MCF 10A (cell line): ENCODE measurements around the gene OR4D6. TPM values are rescaled to one million over a fixed set of nuclear protein-coding genes. Genes with fewer than 3 reads are reported as not detected.

Source experiments
- BruUV-seq: library from RNA; stranded (reverse); fragments of 400-500 nt; replicated peaks from 2 replicates; lab custom pipeline; 2021; lab: Mats Ljungman, UMichigan
- CTCF ChIA-PET: fragments of 300-600 bp; sonication (Branson Sonifier 250); formaldehyde crosslinking; extraction: SDS; loops from one replicate; lab custom pipeline; 2021; ENCODE audit warnings: antibody characterized with exemption, inconsistent platforms; lab: Yijun Ruan, JAX
- POLR2A ChIA-PET: fragments of 300-600, 350-650 bp; sonication (Branson Sonifier 250); formaldehyde crosslinking; extraction: SDS; loops from one replicate; lab custom pipeline; 2020; ENCODE audit warnings: antibody characterized with exemption, inconsistent platforms; lab: Yijun Ruan, JAX
- DNase-seq: peaks from one replicate; pipeline ENCODE4 v3.0.0-alpha.2; 2018; ENCODE audit not compliant: unreplicated experiment
- H3K27ac Mint-ChIP-seq: one replicate; pipeline ENCODE4 v1.8.0; 2022; ENCODE audit warnings: mild to moderate bottlenecking, low read depth, mixed read lengths; ENCODE audit not compliant: unreplicated experiment
- H3K27me3 Mint-ChIP-seq: one replicate; pipeline ENCODE4 v1.8.0; 2022; ENCODE audit warnings: mixed read lengths; ENCODE audit not compliant: insufficient read depth, unreplicated experiment
- H3K36me3 Mint-ChIP-seq: one replicate; pipeline ENCODE4 v1.8.0; 2022; ENCODE audit warnings: mild to moderate bottlenecking, moderate library complexity, mixed read lengths; ENCODE audit not compliant: insufficient read depth, unreplicated experiment
- H3K4me1 Mint-ChIP-seq: one replicate; pipeline ENCODE4 v1.8.0; 2022; ENCODE audit warnings: mixed read lengths; ENCODE audit not compliant: insufficient read depth, unreplicated experiment
- H3K4me3 Mint-ChIP-seq: one replicate; pipeline ENCODE4 v1.8.0; 2022; ENCODE audit warnings: mild to moderate bottlenecking, moderate library complexity, mixed read lengths; ENCODE audit not compliant: unreplicated experiment
- H3K9me3 Mint-ChIP-seq: one replicate; pipeline ENCODE4 v1.8.0; 2022; ENCODE audit warnings: mixed read lengths; ENCODE audit not compliant: unreplicated experiment
- intact Hi-C: fragments of 100-400 bp; cut with micrococcal nuclease; formaldehyde crosslinking; loops from 2 replicates; pipeline ENCODE4 v1.14.1; 2022
- total RNA-seq: library from RNA; stranded (reverse); gene quantifications from 2 replicates; pipeline ENCODE4 v1.2.3, GENCODE V29; 2022
- TF ChIP-seq, protein P1 (sequence below): fragments of 200-600 bp; IDR thresholded peaks from one replicate; pipeline ENCODE4 v1.8.0; 2022; ENCODE audit warnings: antibody characterized with exemption, mild to moderate bottlenecking; ENCODE audit not compliant: unreplicated experiment

The OR4D6 gene
- total RNA-seq, 1 experiment from 2014 or later: not detected

DNA sequence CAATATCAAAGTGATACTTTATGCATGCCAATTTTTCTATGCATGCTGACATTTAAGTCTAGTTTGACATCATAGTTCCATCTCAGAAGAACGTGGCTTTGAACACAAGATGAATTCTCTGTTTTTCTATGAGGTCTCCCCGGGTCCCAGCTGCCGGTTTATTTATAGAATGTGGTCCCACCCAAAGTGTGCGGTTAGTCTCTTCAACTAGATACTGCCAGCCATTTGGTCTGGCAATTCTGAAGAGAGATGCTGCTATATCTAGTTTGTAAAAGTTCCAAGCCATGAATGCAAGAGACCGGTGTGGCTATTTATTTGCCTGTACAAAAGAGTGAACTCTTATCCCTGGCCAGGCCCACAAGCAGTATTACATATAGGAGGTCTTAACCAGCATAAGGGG, 39.7 kb upstream of the OR4D6 start:
- TF ChIP-seq, protein P1, sequence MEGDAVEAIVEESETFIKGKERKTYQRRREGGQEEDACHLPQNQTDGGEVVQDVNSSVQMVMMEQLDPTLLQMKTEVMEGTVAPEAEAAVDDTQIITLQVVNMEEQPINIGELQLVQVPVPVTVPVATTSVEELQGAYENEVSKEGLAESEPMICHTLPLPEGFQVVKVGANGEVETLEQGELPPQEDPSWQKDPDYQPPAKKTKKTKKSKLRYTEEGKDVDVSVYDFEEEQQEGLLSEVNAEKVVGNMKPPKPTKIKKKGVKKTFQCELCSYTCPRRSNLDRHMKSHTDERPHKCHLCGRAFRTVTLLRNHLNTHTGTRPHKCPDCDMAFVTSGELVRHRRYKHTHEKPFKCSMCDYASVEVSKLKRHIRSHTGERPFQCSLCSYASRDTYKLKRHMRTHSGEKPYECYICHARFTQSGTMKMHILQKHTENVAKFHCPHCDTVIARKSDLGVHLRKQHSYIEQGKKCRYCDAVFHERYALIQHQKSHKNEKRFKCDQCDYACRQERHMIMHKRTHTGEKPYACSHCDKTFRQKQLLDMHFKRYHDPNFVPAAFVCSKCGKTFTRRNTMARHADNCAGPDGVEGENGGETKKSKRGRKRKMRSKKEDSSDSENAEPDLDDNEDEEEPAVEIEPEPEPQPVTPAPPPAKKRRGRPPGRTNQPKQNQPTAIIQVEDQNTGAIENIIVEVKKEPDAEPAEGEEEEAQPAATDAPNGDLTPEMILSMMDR: no peak
- Mint-ChIP-seq H3K27ac (no peak overlapping the region), H3K4me3 (no peak overlapping the region), H3K9me3 (no peaks in the 10 kb centered on the region), H3K27me3 (peaks cover 30% of the 10 kb centered on the region), H3K4me1 (no peaks in the 10 kb centered on the region), H3K36me3 (no peaks in the 10 kb centered on the region)
- CTCF ChIA-PET: interaction anchor here (0.6 to 2.8 kb wide), 2 partner anchors 13 to 25 kb away, joined by 3 to 13 read pairs; no protein-coding TSS in a partner anchor
- no peak for DNase-seq
- BruUV-seq: no TSS peak
- POLR2A ChIA-PET: interaction anchor here (0.6 kb wide), 1 partner anchor 491 kb away, joined by 3 read pairs; no protein-coding TSS in a partner anchor
- intact Hi-C loops: no loop called here

DNA sequence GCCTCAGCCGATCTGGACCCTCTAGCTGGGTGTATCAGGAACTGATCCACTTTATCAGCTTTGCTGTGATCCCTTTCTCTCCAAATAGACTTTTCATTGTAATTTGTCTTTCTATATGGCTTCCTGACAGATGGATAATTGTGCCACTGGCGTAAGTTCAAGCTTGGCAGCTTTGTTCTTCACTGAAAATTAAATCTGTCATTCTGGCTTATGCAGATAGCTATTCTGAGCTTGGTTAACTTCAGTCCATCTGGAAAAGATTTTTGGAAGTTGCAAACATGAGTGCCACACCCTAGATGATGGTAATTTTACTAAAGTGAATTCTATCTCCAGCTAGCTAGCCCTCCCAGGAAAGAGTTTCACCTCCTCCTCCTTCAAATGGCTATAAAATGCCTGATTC, 38.6 kb upstream of the OR4D6 start:
- no peak for DNase-seq
- no peak overlapping the region for H3K4me3 Mint-ChIP-seq
- H3K36me3 Mint-ChIP-seq: no peaks in the 10 kb centered on the region
- intact Hi-C loops: no loop called here
- H3K9me3 Mint-ChIP-seq: no peaks in the 10 kb centered on the region
- H3K27ac Mint-ChIP-seq: no peak overlapping the region
- CTCF ChIA-PET: interaction anchor here (2.8 kb wide), 1 partner anchor 11 kb away, joined by 13 read pairs; no protein-coding TSS in a partner anchor
- H3K4me1 Mint-ChIP-seq: no peaks in the 10 kb centered on the region
- POLR2A ChIA-PET: no interaction called here
- no TSS peak for BruUV-seq
- TF ChIP-seq, protein P1: no peak
- peaks cover 30% of the 10 kb centered on the region for H3K27me3 Mint-ChIP-seq

DNA sequence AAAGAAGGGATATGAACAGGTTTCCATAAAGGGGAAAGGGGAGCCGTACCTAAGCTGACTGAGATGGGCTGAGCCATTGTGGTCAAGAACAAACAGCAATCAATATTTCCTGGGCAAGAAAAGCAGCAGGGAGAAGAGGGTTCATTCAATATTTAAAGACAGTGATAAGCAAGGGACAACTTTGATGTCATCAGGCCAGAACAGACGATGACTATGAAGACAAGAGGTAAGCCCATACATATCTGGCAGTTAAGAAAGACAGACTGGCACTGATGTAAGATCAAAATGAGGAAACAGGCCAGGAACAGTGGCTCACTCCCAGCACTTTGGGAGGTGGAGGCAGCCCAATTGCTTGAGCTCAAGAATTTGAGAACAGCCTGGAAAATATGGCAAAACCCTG, 32.9 kb upstream of the OR4D6 start:
- DNase-seq: no peak
- POLR2A ChIA-PET: no interaction called here
- Mint-ChIP-seq H3K4me3 (no peak overlapping the region), H3K4me1 (no peaks in the 10 kb centered on the region), H3K27ac (no peak overlapping the region), H3K9me3 (no peaks in the 10 kb centered on the region), H3K36me3 (no peaks in the 10 kb centered on the region), H3K27me3 (peaks cover 41% of the 10 kb centered on the region)
- CTCF ChIA-PET: interaction anchor here (0.5 to 2.6 kb wide), 6 partner anchors 14 to 1044 kb away, joined by 3 to 16 read pairs (median 4); partner anchors contain the start of gene DTX4
- intact Hi-C loops: no loop called here
- BruUV-seq: no TSS peak
- TF ChIP-seq, protein P1: no peak

DNA sequence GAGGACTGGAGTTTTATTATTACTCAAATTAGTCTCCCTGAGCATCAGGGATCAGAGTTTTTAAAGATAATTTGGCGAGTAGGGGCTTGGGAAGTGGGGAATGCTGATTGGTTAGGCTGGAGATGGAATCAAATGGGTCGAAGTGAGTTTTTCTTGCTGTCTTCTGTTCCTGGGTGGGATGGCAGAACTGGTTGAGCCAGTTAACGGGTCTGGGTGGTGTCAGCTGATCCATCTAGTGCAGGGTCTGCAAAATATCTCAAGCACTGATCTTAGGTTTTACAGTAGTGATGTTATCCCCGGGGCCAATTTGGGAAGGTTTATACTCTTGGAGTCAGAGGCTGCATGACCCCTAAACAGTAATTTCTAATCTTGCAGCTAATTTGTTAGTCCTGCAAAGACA, 31.6 kb upstream of the OR4D6 start:
- no TSS peak for BruUV-seq
- Mint-ChIP-seq H3K27me3 (peaks cover 30% of the 10 kb centered on the region), H3K9me3 (no peaks in the 10 kb centered on the region), H3K4me3 (no peak overlapping the region), H3K4me1 (no peaks in the 10 kb centered on the region), H3K36me3 (no peaks in the 10 kb centered on the region), H3K27ac (no peak overlapping the region)
- CTCF ChIA-PET: interaction anchor here (0.7 to 2.6 kb wide), 3 partner anchors 10 to 254 kb away, joined by 3 to 16 read pairs (median 5); partner anchors contain the start of gene DTX4
- TF ChIP-seq, protein P1: no peak
- DNase-seq: no peak
- POLR2A ChIA-PET: interaction anchor here (0.7 kb wide), 1 partner anchor 1080 kb away, joined by 3 read pairs; no protein-coding TSS in a partner anchor
- intact Hi-C loops: no loop called here
